ENCODE data around the gene COX18. TPM values are rescaled to one million over a fixed set of nuclear protein-coding genes. Genes with fewer than 3 reads are reported as not detected.

COX18 gene
- total RNA-seq, 2 experiments from 2014 or later: 25.7 to 26.8 TPM

- Mint-ChIP-seq H3K4me3 (no peak overlapping the region), H3K4me1 (ENCODE audit: low read depth) (peaks cover 9% of the 10 kb centered on the region), H3K36me3 (ENCODE audit: low read depth) (peaks cover 38% of the 10 kb centered on the region), H3K9me3 (no peaks in the 10 kb centered on the region), H3K27ac (peak overlapping the region; percentile 4), H3K27me3 (no peaks in the 10 kb centered on the region)
- no peak for TF ChIP-seq CTCF (IDR thresholded peaks at IDR 0.05)
- ChIA-PET CTCF (no interaction called here), POLR2A (interaction anchor here (2.0 kb wide), 1 partner anchor 11 kb away, joined by 6 read pairs; no protein-coding TSS in a partner anchor)
- no peak for ATAC-seq
- intact Hi-C loops (cut with micrococcal nuclease): no loop called here
- DNase-seq: no peak
These were observed 18.4 kb upstream of the COX18 start for GRCh38 chr4:73087871-73088270.

GRCh38 chr4:73086095-73086868, 16.8 kb upstream of the COX18 start:
- Mint-ChIP-seq H3K4me3 (peak overlapping the region; percentile 8), H3K27me3 (no peaks in the 10 kb centered on the region), H3K27ac (peak overlapping the region; percentile 34), H3K9me3 (no peaks in the 10 kb centered on the region), H3K36me3 (ENCODE audit: low read depth) (peaks cover 42% of the 10 kb centered on the region), H3K4me1 (ENCODE audit: low read depth) (peaks cover 13% of the 10 kb centered on the region)
- no peak for TF ChIP-seq CTCF (IDR thresholded peaks at IDR 0.05)
- DNase-seq (no peak), ATAC-seq (no peak)
- ChIA-PET CTCF (no interaction called here), POLR2A (interaction anchor here (0.6 kb wide), 1 partner anchor 446 kb away, joined by 3 read pairs; no protein-coding TSS in a partner anchor)
- intact Hi-C loops (cut with micrococcal nuclease): no loop called here

- Mint-ChIP-seq H3K27ac (no peak overlapping the region), H3K4me3 (no peak overlapping the region), H3K27me3 (no peaks in the 10 kb centered on the region), H3K9me3 (no peaks in the 10 kb centered on the region), H3K4me1 (ENCODE audit: low read depth) (peaks cover 14% of the 10 kb centered on the region), H3K36me3 (ENCODE audit: low read depth) (peaks cover 38% of the 10 kb centered on the region)
- CTCF ChIA-PET: interaction anchor here (0.9 to 1.4 kb wide), 2 partner anchors 11 to 14 kb away, joined by 3 read pairs; no protein-coding TSS in a partner anchor
- DNase-seq (no peak), ATAC-seq (no peak)
- intact Hi-C loops (cut with micrococcal nuclease): no loop called here
- POLR2A ChIA-PET: interaction anchor here (0.7 to 2.5 kb wide), 2 partner anchors 10 to 11 kb away, joined by 3 to 18 read pairs; partner anchors contain the start of gene COX18
- TF ChIP-seq CTCF (IDR thresholded peaks at IDR 0.05): no peak
These were observed 11.3 kb upstream of the COX18 start for GRCh38 chr4:73080789-73081188.

- no peak for ATAC-seq
- ChIA-PET POLR2A (no interaction called here), CTCF (no interaction called here)
- Mint-ChIP-seq H3K4me1 (ENCODE audit: low read depth) (peaks cover 17% of the 10 kb centered on the region), H3K9me3 (no peaks in the 10 kb centered on the region), H3K36me3 (ENCODE audit: low read depth) (peaks cover 23% of the 10 kb centered on the region), H3K4me3 (no peak overlapping the region), H3K27ac (no peak overlapping the region), H3K27me3 (no peaks in the 10 kb centered on the region)
- intact Hi-C loops (cut with micrococcal nuclease): no loop called here
- TF ChIP-seq CTCF (IDR thresholded peaks at IDR 0.05): no peak
- no peak for DNase-seq
These were observed 6.3 kb upstream of the COX18 start for GRCh38 chr4:73075832-73076231.

- no peaks in the 10 kb centered on the region for H3K9me3 Mint-ChIP-seq
- peaks cover 11% of the 10 kb centered on the region for H3K36me3 Mint-ChIP-seq (ENCODE audit: low read depth)
- TF ChIP-seq CTCF (IDR thresholded peaks at IDR 0.05): no peak
- ChIA-PET POLR2A (interaction anchor here (0.9 to 4.7 kb wide), 8 partner anchors 10 to 189 kb away, joined by 3 to 30 read pairs (median 3); partner anchors contain the start of gene ANKRD17), CTCF (interaction anchor here (0.7 to 1.6 kb wide), 4 partner anchors 10 to 190 kb away, joined by 3 to 9 read pairs (median 4); no protein-coding TSS in a partner anchor)
- peaks cover 34% of the 10 kb centered on the region for H3K4me1 Mint-ChIP-seq (ENCODE audit: low read depth)
- DNase-seq (no peak), ATAC-seq (peak; percentile 26)
- peak overlapping the region; percentile 98 for H3K27ac Mint-ChIP-seq
- H3K27me3 Mint-ChIP-seq: no peaks in the 10 kb centered on the region
- peak overlapping the region; percentile 82 for H3K4me3 Mint-ChIP-seq
- intact Hi-C loops (cut with micrococcal nuclease): no loop called here
These were observed 516 bp upstream of the COX18 start for GRCh38 chr4:73070074-73070390.

Measured in activated CD8-positive, alpha-beta T cell treated with anti-CD3 and anti-CD28 coated beads for 36 hours (primary cell).